CD4-positive, alpha-beta T cell treated with Interleukin-1 beta for 1 hour (primary cell): Measurements from ENCODE around the gene MYO10.
"Not testable (repeated sequence)": the region's sequence is repeated elsewhere in the genome, so short reads cannot be mapped to it uniquely, and the experiment has no call there.

ENCODE experiments used
- DNase-seq, 2 donors: peaks; one replicate each; pipeline ENCODE4 v3.0.0-alpha.2; 2020 to 2022

The MYO10 gene

DNA sequence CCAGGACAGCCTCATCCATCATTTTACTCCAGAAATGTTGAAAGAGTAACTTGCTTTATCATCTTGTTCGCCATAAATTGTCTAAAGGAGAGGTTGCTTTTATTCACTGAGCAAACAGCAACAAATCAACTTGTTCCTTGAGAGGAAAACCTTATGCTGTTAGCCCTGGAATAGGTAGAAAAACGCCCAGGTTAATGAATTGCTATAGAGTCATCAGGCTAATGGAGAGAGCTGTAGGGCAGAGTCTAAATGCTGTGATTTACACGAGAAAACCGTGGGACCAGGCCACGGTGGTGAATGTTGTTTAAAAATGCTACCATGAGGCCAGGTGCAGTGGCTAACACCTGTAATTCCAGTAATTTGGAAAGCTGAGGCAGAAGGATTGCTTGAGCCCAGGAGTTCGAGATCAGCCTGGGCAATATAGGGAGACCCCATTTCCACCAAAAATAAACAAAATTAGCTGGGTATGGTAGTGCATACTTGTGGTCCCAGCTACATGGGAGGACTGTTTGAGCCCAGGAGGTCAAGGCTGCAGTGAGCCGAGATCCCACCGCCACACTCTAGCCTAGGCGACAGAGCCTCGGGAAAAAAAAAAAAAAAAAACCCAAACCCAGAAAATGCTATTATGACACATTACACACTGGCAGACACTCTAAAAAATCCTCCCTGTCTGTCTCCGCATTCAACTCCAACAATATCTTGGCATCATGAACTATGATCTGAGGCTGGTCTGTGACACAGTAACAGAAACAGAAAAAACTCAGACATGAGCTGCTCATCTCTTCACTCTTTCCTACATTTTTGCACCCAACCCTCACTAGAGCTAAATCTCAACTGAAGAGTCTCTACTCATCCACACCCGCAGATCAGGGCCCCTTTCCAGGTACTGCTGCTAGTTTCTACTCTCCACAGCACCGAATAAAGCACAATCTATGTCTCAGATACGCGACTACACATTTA is 200.7 kb downstream of the MYO10 start:
- DNase-seq: no peak

DNA sequence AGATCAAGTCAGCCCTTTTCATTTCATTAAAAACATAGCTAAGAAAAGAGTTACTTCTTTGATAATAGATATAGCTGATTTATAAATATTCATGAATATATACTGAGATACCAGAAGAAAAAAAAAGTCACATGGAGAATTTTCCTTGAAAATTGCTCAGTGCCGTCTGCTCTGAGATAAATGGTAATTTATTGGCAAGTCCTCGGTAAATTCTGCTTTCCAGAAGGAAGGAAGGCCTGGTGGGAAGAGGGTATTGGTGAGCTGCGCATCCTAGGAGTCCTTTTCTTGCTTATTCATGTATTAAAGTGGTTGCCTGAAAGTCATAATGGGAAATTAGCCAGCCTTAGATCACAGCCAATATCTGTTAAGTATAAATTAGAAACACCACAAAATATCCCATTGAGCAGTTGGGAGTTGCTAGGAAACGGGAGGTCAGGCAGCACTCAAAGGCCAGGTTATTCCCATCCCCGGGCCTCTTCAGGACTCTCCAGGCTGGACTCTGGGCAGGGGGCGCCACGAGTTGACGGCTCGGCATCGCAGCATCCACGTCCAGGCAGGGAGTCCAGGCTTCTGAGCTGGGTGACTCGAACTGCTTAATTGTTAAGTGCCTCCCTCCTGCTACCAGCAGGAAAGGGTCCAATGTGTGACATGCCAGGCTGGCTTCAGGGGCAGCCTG is 202.6 kb downstream of the MYO10 start:
- no peak for DNase-seq

DNA sequence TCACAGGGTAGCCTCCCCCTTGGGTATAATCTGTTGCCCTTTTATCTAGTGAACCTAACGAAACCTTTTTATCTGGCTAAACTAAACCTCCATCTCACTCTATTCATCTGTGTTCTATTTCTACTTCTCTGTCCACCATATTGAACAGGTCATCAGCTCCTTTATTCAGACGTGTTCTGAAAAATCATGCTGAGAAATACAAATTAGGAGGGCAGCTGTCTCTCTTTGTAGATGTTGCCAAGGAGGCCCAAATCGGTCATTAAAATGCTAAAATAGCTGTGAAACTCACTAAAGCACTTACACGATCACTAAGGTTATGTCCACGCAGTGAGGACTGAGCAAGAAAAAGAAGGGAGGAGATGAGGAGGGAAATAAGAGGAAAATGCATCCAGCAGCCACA is 203.7 kb downstream of the MYO10 start:
- no peak for DNase-seq

DNA sequence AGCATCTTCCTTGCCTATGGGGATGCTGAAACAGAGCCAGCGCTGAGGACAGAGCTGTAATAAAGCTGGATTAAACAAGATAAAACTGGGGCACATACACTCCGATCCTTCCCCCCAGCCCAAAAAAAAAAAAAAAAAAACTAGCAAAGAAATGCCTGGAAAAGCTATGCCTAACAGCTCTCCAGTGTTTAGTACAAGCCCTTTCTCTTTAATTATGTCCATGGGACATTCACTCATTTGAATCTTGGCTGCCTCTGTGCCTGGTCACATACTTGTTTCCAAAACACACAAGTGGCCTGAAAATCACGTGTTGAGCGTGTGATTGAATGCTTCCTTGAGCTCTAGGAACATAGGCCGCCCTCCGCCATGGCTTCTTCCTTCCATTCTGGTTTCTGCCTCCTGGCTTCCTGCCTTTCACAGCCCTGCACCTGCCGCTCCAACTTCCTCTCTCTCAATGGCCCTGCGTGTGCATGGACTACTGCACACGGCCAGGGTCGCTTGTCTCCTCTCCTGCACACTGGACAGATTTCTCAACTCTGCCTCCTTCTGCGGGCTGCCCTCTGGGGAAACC is 208.2 kb downstream of the MYO10 start:
- DNase-seq: no peak

- peak in 1 of 2 donors; percentile 3 for DNase-seq
Measured at GRCh38 chr5:16726538-16726946, 209.5 kb downstream of the MYO10 start.

DNA sequence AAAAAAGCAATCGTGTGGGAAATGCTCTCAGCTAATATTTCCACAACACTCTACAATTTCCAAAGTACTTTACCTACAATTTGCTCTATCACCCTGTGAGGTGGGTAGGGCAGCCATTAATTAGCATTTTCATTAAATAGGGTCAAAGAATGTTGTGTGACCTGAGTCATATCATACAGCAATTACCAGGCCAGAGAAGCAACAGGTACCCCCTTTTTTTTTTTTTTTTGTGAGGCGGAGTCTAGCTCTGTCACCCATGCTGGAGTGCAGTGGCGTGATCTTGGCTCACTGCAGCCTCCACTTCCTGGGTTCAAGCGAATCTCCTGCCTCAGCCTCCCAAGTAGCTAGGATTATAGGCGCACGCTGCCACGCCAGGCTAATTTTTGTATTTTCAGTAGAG is 210.5 kb downstream of the MYO10 start:
- DNase-seq: no peak

DNA sequence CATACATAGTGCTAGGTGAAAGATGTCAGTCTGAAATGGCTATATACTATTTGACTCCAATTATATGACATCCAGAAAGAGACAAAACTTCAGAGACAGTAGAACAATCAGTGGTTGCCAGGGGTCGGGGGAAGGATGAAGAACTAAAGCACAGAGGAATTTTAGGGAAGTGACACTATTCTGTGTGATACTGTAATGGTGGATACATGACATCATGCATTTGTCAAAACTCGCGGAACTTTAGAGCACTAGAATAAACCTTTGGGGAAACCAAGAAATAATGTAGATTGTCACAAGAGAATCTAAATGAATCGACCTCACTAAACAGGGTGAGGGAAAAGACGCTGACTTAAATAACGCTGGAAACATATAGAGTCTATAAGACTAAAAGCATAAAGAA is 212.3 kb downstream of the MYO10 start:
- no peak for DNase-seq

DNA sequence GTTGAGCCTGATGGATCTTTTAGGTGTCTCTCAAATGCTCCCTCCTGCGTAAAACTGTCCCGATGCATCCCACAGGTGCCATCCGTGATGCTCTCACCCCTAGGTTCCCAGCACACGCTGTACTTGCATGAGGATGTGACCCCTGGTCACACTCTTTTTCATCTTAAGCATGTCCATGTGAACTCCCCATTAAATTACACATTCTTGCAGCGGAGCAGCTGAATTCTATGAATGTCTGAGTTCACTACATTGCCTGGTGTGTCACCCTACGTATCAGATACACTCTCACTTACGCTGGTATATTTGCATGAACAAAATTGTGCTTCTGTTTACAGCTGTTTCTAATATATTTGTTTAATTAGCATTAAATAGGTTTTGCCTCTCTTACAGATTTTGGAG is 214.0 kb downstream of the MYO10 start:
- DNase-seq: no peak

DNA sequence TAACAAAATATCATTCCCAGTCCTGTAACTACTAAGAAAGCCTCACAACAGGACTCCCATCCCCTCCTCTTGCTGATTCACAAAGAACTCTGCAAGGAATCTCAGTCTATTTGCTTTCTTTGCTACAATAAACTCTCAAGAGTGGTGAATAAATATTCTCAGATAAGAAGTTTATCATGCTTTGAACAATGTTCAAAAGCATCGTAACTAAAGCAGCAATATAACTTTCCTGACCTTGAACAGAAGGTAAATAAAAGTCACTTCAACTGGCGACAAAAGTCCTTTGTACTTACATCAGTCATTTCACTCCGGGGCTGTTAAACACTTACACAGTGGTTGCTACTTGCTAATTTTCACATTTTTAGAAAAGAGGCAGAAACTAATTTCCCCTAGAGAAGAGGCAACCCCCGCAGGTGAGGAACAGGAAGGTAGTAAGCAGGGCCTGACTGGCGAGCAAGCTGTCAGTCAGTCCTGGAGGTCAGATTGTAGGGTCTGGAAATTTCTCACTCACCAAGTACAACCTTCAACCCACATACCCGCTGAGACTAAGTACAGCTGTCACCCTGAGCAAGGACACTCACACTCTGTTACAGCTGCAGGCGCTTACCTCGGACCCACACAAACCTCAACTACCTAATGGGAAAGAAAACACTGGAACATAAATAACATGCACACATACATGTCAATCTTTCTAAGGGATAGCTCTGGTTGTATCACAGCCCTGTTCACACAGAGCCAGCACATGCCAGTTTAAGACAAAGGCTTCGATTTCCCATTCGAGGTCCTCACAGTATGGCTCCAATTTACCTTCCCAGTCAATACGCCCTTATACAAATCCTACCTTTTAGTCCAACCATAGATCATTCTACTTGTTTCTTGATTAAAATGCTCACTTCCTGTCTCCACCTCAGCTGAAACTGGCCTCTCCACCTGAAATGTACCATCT is 214.7 kb downstream of the MYO10 start:
- DNase-seq: no peak

- not testable (repeated sequence) for DNase-seq
Measured at GRCh38 chr5:16718036-16718435, 218.1 kb downstream of the MYO10 start.

DNA sequence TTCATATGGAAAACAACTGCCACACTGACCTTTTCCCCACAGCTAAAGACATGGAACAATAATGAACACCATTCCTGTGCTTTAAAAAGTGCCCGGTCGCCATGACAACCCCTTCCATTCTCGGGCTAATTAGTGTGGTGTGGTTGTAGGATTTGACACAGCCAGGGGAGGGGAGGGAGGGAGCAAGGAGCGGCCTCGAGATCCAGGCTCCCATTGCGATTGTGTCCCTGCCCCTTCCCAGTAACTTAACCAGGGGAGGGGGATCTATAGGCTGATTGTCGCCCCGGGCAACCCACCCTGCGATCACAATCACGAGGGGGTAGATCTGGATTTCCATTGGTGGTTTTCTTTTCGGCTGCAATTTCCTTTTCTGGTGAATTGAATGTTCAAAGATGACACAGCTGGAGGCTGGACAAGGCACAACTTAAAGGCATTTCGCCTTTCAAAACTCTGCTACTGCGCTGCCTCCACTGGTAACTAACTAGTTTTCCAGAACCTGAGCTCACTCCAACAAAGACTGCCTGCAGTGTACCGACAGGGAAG is 222.6 kb downstream of the MYO10 start:
- no peak for DNase-seq

DNA sequence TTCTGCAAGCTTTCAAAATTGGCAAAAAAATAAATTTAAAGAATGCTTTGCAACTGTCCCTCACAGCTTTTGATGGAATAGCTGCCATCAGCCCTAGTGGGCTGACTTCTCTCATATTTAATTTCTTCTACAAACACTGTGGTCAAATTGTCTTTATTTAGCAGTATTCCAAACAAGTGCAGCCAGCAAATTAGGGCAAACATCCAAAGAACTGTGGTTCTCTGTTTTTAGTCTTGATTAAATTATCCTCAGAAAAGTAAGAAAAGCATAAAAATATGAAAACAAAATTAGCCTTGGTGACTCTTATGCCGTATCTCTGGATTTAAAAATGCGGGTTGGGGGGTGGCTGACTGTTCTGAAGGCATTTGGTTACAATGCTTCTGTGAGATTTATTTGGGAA is 223.5 kb downstream of the MYO10 start:
- no peak for DNase-seq

DNA sequence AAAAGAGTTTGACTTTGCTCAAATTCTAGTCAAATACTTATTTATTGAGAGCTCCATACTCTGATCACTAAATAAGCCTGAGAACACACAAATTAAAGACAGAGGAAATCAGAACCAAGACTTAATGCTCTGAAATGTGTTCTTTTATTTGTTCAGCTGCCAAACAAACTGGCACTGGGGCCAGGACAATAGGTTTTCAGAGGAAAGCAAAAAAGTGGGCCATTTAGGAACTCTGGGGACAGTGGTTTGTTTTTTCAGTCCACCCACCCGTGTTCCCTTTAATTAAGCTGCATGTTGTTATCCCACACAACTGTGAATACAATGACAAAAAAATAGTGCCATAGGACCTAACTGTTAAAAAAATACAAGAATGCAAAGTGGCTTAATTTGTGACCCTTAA is 223.9 kb downstream of the MYO10 start:
- DNase-seq: no peak

GRCh38 chr5:16709691-16710433 is 226.2 kb downstream of the MYO10 start:
- DNase-seq: no peak

DNA sequence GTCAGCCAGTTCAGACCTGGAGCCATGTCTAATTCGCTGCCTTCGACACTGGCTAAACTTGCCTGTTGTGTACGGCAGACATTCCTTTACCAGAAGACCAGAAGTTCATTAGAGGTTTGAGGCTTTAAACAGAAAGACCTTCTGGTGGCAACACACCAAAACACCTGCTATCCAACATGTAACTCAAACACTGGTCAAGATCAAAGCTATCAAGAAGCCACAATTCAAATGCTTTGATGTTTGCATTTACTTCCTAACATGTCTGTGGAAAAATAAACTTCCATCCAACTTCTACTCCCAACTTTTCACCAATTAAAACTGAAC is 228.3 kb downstream of the MYO10 start:
- no peak for DNase-seq

DNA sequence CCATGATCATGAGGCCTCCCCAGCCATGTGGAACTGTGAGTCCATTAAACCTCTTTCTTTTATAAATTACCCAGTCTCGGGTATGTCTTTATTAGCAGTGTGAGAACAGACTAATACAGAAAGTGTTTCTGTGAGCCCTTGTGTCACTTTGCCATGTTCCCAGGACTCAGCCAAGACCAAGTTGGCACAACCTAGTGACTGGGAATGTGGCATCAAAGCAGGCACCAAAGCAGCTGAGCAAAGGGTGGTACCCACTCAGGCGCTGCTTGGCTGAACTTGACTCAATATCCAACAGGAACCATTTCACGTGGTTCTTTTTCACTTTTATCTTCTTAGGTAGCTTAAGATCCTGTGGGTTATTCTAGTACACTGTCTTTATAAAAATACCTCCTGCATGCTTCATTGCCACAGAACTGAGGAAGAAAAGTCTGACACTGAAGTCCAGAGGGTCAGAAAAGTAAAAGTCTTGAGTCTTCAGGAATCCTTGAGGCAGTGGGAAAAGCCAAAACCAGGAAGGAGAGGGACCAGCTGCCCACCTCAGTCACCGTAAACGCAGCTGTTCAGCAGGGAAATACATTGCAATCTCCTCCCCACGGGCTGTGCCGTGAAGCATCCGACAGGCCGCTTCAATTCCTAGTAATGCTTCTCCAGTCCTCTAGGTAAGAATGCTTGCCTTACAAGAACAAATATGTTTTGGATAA is 228.8 kb downstream of the MYO10 start:
- no peak for DNase-seq

DNA sequence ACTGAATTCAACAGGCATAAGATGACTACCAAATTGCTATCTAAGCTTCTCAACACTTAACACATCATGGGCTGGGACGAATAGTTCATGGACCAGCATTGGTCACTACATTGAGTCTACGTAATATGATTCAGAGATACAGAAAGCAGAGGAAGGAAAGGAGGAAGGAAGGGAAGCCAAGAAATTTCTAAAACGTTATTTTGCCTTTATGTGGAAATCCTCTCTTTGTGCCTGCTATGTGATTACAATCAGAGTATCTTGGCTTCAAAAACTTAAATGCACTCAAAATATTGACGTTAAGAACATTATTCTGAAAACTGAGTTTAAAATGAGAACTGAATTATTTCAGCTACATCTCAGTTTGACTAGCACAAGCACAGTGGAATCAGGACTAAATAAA is 231.1 kb downstream of the MYO10 start:
- no peak for DNase-seq

- no peak for DNase-seq
Measured at GRCh38 chr5:16702964-16703363, 233.1 kb downstream of the MYO10 start.

DNA sequence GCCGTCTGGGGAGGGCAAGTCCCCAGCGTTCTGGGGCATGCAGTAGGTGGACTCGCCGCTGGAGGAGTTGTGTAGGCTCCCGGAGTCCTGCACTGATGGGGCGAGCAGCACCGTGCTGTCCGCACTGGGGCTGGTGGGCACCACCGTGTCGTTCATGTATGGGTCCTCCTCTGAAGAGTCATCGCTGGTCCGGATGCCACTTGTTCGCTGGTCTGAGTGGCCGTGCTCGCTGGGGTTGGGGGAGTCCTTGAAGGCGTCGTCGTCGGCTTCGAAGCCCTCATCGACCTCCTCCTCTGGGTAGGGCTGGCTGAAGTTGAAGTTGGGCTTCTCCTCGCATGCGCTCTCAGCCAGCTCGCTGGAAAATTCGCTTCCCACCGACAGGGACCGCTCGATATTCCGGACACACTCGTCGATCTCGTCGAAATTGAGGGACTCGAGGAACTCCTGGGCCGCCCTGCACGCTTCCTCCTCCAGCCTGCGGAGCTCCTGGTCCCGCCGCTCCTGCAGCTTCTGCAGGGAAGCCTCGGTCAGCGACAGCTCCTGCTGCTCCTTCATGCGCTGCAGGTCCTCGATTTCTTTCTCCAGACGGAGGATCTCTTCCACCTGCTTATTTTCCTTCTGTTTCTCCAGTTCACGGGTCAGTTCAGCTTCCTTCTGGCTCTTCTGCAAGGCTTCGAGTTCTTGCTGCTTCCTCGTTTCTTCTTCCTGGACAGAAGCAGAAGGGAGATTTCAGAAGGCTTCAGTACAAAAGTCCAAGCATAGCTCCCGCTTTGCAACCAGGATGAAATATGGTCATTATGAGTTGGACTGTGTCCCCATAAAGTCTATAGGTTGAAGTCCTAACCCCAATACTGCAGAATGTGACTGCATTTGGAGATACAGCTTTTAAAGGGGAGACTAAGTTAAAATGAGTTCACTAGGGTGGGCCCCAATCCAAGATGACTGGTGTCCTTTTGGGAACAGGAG is 234.7 kb downstream of the MYO10 start:
- no peak for DNase-seq

- no peak for DNase-seq
Measured at GRCh38 chr5:16700081-16700480, 236.0 kb downstream of the MYO10 start.
